GM21737 (cell line): ENCODE data around the gene MBD6.
A peak's percentile ranks its signal among the peaks of the same experiment; 100 is the strongest.

Experiments used
- ATAC-seq: cut with Tn5 transposase; IDR thresholded peaks from one replicate; pipeline ENCODE4 v1.9.1; 2021; ENCODE audit warnings: mild to moderate bottlenecking, moderate library complexity; ENCODE audit not compliant: unreplicated experiment

MBD6 gene

DNA sequence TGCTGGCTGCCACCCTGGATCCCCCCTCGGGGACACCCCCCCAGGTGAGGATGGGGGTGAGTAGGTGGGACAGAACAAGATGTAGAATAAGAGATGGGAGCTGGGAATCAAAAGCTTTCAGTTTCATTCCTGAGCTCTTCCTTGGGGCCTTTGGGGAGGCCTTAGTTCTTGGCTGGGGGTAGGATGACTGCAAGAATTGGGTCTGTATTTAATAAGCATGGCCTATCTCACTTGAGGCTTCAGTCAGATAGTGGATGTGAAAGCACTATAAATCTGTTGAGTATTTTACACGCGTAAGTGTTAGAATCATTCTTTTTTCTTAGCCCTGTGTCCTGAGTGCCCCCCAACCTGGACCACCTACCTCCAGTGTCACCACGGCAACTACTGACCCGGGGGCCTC, 4.6 kb downstream of the MBD6 start:
- ATAC-seq: no peak

- ATAC-seq: no peak
Observed at GRCh38 chr12:57528176-57528575, 5.6 kb downstream of the MBD6 start.

- ATAC-seq: no peak
Observed at GRCh38 chr12:57528831-57529555, 6.4 kb downstream of the MBD6 start.

DNA sequence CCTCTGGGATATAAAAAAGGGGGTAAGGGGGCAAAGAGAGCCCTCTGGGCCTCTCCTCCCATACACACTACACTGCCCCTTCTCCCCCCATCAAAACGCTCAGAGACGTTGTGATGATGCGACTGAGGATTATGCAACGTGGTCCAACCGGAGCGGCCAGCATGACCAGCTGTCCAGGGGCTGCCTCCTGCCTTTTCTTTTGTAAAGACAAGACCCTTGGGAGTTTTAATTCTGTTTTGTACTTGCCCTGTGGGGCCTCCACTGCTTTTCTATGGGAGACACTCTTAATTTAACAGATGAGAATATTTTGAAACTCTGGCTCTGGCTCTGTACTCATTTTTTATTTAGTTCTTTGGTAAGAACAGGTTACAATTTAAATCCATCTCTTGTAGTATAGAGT, 7.2 kb downstream of the MBD6 start:
- no peak for ATAC-seq

DNA sequence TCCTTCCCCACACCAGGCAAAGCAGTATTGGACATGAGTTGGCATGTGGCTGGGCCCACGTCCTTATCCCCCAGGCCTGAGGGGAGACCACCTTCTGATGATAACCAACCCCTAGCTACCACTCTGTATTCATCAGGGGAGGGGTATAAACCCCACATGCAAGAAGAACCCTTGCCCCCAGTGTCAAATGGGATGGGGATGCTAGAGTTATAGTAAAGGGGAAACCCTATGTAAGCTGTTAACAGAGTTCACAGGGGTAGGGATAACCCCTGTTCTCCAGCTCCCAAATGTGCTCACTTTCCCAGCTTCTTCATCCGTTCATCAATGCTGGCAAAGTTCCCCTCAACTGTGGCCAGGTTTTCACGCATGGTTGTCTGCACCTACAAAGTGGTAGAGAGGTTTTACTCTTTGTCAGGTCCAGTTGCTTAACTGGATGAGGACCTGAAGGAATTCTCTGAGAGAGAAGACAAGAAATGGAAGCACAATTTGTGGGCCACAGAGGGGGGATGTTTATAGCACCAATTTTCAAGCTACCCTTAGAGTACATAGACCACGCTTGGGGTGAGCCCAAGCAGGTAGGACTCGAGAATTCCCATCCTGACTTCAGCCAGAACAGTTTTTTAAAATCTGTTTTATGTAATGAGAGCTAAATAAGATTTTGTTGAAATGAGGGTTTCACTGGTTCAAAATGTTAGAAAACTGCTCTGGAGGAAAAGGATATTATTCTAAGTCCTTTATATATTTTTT, 7.9 kb downstream of the MBD6 start:
- ATAC-seq: no peak

DNA sequence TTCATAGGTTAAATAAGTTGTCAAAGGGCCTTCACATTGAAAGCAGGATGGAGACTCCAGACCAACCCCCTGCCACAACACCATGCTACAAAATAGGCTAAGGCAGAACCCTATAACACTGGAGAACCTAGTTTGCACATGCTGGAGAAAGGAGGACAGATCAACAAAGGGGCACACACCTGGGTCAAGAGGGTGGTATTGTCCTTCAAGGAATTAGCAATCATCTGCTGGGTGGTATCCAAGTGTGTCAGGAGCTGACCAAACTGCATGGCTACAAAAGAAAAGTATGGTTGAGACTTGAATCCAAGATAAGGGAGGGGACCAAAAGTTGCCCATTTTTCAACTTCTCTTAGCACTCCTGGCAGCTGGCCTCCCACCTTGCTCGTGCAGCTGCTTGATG, 9.2 kb downstream of the MBD6 start:
- no peak for ATAC-seq

- ATAC-seq: no peak
Observed at GRCh38 chr12:57533108-57533507, 10.5 kb downstream of the MBD6 start.

GRCh38 chr12:57534250-57534649, 11.6 kb downstream of the MBD6 start:
- ATAC-seq: no peak

GRCh38 chr12:57534991-57535543, 12.4 kb downstream of the MBD6 start:
- ATAC-seq: no peak

DNA sequence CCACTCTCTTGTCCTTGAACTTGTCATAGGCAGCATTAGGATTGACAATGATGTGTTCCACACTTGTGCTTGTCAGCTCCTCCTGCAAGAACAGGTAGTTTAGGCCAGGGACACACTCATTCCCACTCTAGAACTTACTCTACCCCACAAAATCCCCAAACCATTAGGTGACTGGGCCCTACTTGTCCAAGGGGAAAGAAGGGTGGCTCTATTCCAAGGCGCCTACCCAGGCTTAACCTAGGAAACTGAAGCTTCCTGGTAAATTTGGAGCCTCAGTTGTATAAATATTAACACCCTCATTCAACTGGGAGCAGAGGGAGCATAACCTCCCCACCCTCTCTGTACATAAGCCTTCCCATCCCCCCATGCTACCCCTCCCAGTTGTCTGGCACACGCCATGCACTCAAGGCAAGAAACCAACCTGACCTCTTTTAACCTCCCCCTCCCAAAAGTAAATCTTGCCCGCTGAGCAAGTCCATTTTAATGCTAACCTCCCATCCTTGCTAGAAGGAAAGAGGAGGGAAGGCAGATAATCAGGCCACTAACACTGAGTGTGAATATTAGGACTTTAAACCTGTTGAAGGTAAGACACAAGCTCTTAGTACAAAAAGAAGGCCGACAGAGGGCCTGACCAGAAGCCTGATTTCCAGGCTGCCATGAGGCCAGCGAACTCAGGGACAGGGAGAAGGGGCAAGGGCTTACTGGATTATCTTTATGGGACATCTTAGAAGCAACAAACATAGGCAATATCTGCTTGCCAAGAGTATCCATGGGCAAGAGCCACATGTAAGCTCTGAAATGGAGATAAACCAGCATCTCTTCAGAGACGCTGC, 13.4 kb downstream of the MBD6 start:
- no peak for ATAC-seq

- ATAC-seq: no peak
Observed at GRCh38 chr12:57536597-57536942, 13.9 kb downstream of the MBD6 start.

DNA sequence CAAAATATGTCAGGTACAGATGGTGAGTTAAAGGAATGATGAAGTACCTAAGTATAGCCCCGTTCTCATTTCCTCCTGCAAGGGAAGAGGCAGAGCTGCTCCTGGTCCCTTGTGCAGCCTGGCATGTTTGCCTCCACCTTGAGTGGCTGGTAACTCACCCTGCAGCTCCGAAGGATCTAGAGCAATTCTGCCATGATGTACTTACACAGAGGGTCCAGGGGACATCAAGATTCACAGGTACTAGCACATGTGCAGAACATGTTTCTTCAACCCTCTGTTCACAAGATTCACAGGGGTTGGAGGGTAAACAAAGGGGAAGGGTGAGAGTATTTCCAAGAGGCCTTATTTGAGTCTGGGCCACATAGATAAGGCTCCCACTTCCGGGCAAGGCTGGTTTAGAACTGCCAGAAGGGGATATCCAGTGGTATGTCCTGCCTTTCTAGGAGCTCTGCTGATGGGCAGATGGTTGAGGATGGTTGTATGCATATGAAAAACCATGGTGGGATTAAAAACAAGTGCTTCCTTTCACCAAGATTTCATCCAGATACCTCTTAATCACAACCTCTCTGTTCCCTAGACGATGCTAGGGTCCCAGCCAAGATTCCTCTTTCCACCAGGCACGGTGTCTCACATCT, 16.6 kb downstream of the MBD6 start:
- no peak for ATAC-seq

- ATAC-seq: no peak
Observed at GRCh38 chr12:57541001-57541400, 18.4 kb downstream of the MBD6 start.

- ATAC-seq: no peak
Observed at GRCh38 chr12:57541717-57542116, 19.1 kb downstream of the MBD6 start.

- no peak for ATAC-seq
Observed at GRCh38 chr12:57543581-57543980, 21.0 kb downstream of the MBD6 start.

DNA sequence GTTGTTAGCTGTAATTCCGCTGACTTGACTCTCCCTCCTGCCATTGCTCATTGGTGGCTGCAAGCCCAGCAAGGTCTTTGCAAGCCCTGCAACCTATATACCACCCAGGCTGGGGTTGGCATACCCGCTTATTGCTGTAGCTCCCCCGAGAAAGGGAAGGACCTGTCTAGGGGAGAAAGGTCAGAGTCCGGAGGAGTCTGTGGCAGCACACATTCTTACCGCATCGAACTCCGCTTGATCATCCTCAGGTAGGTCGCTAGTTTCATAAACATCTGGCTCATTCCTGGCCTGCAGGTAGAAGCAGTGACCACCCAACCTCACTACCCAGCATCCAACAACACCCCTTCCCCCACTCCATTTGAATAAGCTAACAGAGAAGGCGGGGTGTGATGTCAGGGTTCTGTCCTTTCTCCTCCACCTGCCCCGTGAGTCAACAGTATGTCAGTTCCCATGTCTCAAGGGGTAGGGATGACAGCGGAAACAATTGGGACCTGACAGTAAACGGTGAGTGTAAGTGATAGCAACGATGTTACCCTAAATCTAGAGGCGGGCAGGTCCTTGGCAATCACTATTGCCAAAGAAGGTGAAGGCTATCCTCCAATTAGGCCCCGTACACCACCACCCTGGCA, 23.3 kb downstream of the MBD6 start:
- no peak for ATAC-seq

- peak; percentile 98 for ATAC-seq
Observed at GRCh38 chr12:57546438-57547287, 24.0 kb downstream of the MBD6 start, which contains the start of gene DCTN2. DCTN2 (minus strand) TSS chr12:57547192; CDS start chr12:57547063, 129 bp downstream.

- no peak for ATAC-seq
Observed at GRCh38 chr12:57547288-57548012, 24.8 kb downstream of the MBD6 start.

GRCh38 chr12:57548013-57548315, 25.3 kb downstream of the MBD6 start:
- no peak for ATAC-seq
